Left forelimb (tissue), 1 donor: ENCODE measurements around the gene DMAP1.

Source experiments
- DNase-seq: peaks from one replicate; pipeline ENCODE4 v3.0.0-alpha.2; 2018; ENCODE audit warnings: low spot score

Gene DMAP1

DNA sequence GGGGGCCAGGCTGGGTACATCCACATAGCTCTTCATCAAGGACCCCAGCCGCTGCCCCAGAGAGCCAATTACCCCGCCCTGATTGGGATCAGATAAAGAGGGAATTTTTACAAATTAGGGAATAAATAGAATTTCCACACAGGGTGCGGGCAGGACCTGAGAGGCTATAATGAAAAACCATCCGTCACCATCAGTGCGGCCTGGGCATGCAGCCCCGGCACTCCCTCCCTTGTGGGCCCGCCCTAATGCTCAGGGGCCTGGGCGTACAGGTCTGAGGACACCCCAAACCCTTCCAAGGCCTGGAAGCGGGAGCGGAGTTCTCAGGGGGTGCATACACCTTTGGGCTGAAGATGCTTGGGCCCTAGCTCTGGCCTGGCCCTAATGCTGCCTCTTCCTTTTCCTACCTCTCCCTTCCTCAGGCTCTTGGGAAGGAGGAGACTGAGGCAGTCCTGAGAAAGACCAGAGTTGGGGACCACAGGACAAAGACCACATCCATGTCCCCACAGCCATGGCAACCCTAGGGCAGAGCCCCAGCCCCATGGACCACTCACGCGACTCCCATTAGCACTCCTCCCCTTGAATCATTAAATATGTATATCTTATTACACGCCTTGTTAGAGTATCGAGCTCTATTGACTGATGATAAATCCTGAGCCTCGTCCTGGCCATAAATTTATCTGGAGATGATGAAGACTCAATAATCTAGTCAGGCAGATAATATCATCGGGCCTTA, 16.3 kb downstream of the DMAP1 start:
- DNase-seq = no peak

DNA sequence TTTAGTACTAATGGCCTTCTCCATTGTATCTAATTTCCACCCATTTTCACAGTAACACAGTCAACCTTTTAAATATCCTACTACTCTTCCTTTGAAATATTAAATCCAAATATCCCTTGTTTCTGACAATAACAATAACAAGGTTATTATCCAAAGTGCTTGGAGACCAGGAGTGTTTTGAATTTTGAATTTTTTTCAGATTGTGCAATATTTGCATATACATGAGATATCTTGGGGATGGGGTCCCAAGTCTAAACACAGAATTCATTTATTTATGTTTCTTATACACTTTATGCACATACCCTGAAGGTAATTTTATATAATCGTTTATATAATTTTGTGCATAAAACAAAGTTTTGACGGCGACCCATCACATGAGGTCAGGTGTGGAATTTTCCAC, 17.5 kb downstream of the DMAP1 start:
- no peak for DNase-seq

DNA sequence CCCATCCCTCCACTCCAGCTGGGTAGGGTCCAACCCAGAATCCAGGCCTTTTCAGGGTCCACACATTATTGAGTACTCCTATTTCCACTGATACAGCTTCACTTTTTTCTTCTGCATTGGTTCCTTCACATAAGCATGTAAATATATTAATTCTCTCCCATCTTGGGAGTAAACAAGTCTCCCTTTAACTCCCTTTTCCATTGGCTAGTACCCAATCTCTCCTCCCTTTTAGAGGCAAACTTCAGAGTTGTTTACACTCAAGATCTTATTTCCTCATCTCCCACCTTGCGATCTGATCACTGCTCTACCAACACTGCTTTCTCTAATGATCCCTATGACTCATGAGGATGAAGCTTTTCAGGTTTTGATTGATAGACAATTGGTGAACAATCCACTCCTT, 20.3 kb downstream of the DMAP1 start:
- DNase-seq = no peak

DNA sequence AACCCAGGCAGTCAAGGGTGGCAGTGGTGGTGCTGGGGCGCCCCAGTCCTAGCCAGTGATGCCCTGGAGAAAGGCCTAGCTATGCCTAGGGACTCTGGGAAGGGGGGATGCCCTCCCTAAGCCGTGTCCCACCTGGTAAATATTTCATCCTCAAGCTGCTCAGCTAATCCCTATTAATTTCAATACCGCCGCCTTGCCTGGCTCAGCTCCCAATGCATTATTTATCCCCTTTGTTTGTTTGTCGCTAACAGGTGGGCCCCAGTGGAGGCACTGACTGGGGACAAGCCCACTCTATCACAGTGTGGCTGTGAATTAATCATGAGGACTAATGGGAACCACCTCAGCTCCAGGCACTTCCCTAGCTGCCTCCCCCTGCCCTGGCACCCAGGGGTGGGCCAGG, 22.5 kb downstream of the DMAP1 start:
- DNase-seq = no peak

DNA sequence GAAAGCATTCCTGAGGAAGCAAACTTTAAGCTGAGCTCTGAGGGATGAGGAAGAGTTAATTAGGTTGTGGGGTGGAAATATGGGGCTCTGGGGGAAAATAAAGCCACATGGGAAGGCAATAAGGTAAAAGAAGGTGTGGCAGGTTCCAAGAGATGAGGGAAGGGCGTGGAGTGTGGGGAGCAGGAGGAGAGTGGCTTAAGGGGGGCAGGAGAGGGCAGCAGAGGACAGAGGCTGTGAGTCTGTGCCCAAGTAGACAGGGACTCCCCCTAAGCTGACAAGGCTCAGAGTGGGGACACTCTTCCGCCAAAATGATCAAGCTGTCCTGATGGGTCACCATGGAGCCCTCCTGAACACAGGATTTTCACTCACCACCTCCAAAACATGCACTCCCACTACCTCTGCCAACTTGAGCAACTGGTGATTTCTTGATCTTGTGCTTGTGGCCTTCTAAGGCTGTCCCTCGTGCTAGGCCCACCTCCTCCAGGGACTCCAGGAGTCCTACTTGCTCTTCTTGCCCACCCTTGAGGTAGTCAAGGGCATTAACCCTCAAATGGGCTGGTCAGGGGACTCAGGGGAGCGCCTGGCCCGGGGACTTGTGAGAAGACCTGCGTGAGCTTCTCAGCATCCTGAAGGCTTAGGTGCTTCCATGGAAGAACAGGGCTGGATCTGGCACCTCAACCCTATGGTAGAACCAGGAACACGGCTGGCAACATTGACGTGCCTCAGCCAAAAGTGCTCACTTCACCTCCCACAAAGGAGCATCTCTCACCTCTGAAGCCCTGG, 23.4 kb downstream of the DMAP1 start:
- DNase-seq = no peak

DNA sequence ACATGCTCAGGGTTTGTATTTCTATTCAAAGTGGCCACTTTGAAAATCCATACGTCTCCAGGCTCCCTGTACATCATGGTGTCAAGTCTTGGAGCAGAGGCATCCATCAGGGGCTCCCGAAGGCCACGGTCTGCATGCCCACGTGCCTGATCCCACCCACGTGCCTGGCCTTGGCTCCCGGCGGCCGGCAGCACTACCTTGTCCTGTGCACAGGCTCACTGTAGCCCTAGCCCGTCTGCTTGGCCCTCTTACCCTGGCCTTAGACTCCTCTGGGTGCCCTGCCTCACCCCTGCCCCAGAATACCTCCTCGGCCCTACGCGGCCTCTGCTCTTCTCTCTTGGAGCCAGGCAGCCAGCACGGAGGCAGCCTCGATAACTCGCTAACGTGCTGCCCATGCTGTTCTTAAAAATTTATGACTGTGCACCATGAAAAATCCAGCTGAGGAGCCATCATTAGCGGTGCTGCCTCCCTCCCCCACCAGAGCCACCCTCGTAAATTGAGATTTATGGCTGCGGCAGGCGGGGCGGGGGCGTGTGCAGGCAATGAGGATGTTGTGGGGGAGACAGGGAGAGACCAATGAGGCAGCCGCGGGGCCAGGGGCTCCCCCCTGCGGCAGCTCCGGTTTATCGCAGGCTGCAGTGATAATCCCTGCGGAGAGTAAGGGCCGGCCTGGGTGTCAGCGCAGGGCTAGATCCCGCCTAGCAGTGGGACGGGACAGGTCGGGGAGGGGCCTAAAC, 24.6 kb downstream of the DMAP1 start:
- DNase-seq = no peak

DNA sequence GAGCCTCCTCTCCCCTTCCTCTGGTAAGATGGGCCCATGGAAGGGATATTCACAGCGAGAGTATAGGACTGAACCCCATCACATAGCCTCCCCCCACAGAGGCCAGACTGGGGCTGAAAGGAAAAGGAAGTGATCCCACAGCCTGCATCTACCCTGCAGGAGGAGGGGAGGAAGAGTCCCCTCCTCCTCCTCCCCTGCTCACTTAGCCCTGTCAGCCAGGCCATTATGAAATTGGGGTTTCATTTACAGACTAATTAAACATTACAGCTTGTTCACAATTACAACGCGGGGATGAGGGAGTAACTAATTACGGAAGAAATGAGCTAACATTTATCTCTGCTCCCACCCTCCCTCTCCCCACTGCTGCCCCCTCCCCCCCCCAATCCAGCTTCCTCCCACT, 25.4 kb downstream of the DMAP1 start:
- no peak for DNase-seq

DNA sequence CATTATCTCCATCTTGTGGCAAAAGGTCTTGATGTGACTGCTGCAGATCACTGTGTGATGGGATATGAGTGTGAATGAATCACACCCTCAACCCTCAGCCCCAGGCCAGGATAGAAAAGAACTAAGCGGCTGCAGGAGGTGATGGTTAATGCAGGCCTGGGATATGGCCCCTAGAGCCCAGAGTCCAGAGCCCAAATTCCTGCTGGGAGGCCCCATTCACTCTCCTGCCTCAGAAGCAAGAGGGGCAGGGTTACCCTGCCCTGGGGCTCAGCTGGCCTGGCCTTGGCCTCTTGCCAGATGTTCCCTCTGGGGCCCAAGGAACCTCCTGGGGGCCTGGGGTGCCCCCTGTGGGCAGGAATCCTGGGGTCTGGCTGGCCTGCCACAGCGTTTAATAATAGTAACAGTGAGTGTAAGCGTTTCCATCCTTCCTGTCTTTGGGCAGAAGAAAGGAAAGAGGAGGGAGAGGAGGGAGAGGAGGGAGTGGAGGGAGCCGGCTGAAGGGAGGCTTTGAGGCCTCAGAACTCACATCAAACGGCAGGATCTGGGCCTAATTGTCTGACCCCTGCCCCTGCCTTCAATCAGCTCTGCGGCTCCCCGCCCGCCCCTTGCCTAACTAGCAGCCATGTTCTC, 26.2 kb downstream of the DMAP1 start:
- no peak for DNase-seq

DNA sequence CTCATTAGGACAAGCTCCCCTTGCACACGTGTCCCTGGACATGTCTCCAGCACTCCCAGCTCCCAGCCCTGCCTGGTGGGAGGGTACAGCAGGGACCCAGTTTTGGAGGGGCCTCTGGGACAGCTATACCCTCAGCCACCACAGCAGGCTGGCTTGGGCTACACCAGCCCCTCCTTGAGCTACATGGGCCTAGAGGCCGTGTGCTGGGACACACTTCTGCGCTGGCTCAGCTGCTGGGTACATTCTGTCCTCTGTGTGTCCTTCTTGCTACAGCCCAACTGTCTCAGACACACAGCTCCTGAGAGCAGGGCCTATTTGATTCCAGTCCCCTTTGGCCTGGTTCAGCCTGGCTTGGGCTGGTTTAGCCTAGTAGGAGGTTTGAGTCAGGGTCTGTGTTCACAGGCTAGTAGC, 26.7 kb downstream of the DMAP1 start:
- DNase-seq = no peak

DNA sequence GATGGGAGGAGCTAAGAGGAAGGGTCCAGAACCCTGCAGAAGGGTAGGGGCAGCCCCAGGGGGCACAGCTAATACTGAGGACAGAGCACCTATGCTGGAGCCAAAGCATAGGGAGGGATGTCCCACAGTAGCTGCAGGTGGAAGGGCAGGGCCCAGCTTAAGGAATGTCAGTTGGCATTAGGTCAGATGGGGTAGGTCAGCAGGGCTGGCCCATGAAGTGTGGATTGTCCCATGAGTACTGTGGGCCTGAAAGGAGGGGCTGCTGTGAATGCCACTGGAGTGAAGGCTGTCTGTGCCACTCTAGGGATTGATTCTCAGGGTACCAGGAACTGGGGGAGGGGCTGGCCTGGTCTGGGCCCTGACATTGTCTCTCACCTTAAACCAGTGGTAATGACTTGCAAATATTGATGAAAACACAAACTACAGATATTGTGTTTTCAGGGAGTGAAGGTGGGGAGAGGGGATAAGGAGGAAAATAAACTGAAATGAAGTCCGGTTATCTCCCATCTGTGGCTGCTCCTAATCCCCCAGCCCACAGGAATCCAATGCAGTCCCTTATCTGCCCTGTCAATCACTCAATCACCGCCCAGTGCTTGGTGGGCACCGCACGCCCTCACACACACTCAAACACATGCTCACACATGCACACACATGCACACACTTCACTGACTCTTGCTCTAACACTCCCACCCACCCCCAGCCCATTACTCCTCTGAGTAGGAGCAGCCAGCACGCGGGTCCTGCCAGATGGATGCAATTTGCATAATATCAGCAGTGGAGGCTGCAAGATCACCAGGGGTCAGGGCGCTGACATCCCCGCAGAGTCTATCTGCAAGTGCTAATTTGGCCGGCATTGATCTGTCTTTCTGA, 27.8 kb downstream of the DMAP1 start:
- no peak for DNase-seq

DNA sequence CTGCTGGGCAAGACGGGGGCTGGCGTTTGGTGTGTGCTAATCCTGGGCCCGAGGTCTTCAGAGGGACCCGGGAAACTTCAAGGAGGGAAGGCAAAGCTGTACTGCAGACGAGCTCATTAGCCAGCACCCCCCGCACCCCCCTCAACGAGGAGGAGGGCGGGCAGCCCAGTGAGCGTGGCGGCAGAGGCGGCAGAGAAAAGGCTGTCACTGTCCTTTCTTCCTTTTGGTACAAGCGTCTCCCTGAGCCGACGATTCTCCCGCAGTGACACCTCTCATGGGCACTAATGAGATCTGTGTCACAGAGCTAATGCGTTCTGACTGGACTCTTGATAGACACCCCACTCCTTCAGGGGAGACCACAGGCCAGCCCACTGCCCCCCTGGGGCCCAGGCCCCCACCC, 29.5 kb downstream of the DMAP1 start:
- no peak for DNase-seq

DNA sequence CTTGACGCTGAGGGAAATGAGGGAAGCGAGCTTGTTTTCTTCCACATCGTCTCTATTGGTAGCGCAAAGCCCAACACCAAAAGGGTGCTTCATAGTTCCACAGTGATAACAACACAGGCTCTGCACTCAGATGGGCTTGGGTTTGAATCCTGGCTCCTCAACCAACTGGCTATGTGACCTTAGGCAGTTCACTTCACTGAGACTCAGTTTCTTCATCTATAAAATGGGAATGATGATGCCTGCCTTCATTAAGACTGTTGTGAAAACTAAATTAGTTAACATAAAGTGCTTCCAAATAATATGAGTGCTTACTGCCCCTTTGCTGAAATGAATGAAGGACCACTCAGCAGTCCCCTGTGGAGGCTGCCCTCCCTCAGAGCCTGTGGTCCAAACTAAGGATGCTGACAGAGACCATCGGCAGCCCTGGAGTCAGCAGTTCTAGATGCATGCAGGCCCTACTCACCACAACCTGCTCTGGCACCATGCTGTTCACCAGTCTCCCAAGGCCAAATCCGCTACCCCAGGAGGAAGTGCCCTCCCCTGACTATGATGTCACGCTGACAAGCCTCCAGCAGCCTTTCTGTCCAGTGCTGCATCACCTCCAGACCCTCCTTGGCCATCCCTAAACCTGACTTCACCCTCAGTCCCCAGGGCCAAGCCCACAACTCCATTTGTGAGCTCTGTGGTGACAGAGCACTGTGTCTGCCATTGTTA, 30.7 kb downstream of the DMAP1 start:
- no peak for DNase-seq

DNA sequence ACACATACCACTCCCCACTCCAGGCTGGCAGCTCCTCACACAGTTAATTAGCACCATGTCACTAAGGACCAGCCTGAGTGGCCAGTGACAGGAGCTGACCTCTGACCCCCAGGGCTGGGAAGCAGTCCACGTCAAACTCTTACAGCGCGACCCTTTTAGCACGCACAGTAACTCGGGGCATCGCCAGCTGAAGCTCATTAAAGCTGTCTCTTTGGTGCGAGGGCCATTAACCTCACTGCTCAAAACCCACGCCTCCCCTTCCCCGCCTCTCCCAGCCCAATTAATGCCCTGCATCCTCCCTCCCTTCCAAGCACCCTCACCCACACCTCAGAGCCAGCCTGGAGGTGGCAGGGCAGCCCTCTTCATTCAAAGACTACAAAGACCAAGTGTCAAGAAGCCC, 31.7 kb downstream of the DMAP1 start:
- no peak for DNase-seq

DNA sequence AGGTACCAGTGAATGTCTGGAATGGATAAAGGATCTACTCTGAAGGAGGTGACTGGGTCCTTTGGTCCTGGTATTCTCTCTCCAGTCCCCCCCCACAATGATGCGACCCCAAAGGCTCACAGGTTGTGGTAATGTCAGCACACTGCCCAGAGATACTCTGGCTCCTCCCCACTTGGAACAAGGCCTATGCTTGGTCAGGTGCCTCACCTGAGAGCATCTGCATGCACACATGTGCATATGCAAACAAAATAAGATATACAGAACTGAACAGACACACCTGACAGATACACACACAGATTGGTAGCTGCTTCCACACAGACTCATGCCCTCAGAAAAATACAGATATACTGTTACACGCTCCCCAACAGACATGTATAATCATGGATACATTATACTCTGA, 33.5 kb downstream of the DMAP1 start:
- DNase-seq = no peak

DNA sequence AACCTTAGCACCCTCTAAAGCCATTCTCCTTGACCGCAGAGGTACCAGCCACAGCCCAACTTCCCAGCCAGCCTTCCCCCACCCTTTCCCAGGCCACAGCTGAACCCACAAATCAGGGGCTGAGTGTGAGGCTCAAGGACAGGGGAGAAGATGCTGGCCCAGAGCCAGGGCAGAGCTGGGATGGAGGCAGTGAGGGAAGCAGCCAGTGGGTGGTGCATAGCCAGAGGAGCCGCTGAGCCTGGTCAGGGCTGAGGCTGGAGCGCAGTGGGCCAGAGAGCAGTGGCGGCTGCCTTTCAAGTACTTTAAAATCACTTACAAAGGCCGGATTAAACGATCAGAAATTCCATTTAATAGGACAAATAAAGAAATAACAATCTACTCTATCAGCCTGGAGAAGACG, 36.3 kb downstream of the DMAP1 start:
- DNase-seq = no peak

DNA sequence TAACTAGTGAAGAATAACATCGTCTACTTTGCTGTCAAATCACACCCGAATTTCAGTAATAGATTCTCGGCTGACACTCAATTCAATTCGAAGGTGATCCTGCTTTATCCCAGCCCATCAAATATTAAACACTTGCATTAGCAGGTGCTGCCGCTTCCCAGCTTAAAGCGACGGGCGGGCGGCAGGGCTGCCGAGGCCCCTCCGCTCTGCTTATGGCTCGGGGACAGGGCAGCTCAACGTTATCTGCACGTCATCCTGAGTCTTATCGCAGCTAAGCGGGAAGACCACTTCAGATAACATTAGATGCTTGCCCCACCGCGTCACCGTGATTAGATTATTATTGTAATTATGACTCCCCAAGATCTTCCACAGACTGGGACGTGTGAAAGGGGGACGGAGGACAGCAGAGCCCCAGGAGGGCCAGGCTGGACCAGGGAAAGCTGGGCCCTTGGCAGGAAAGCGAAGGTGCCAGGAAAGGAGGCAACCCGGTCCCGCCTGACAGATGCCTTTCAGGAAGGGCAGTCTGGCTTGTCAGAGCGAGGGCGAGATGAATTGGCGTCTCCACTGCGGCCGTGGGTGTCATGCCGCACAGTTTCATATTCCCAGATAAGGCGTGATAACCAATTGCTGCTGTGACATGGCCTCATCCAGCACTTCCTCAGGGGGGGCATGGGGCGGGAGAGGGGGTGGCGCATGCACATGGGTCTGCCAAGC, 37.0 kb downstream of the DMAP1 start:
- no peak for DNase-seq

DNA sequence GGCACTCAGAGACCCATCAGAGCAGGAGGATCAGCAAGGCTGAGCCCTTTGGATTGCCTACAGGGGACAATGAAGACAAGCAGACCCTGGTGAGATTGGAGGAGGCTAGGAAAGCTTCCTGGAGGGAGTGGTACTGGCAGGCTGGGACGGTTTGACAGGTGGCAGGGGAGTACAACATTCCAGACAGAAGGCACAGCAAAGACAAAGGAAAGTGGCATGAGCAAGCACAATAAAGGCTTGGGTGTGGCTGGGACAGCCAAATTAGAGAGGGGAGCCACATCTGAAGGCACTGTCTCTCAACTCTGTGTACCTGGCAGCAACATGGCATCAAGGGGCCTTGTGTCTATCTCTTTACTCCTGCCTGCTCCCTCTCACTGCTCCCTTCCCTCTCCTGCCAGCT, 38.2 kb downstream of the DMAP1 start:
- DNase-seq = no peak

DNA sequence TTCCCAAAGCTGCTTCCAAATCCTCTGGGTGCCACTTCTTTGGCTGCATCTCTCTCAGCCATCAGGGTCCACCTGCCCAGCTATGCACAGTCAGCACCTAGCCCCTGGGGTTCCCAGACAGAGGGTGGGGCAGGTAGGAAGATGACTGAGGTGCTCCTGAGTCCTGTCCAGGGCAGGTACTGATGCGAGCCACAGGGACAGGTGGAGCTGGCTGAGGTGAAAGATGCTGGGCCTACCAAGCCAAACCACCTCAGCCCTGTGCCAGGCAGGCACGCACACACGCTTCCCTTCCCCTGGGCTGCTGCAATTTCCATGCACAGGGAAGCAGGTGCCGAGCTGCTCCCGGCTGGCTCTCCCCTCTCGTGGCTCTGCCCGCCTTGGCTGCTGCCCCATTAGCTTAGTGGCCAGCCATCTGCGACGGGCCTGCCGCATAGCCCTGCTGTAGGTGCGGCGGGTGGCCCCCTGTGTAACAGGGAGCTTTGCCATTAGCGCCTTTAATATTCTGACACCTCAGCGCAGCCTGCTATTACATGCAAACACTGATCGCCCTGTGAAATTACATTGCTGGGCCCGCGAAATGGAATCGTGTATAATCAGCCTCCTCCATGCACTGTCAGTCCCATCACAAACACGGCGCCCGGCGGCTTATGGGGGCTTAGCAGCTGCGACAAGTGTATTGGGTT, 38.9 kb downstream of the DMAP1 start:
- DNase-seq = no peak

DNA sequence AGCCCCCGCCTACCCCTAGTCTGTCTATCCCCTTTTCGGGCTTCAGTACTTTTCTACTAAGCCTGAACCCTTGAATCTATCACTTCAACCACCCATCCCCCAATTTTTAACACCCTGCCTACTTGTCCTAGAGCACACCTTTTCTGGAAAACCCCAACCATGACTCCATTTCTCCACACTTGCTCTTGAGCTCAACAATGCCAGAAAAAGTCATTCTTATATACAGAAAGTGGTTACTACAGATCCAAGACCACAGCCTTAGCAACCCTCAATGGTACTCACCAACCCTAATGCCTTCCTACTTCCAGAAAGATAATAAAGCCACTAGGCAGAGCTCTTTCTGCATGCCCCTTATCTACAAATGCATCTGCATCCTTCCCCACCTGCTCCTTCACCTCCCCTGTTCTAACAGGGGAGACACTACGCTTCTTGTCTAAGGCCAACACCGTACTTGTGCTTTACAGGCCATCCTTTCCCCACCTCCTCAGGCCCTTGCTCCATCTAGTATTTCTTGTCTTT, 41.2 kb downstream of the DMAP1 start:
- DNase-seq = no peak
